ENCODE data around the gene USP33. TPM values are rescaled to one million over a fixed set of nuclear protein-coding genes. Genes with fewer than 3 reads are reported as not detected.

The USP33 gene
- polyA plus RNA-seq, 3 donors = 33.5 to 43.8 (median 34.9) TPM

GRCh38 chr1:77741316-77741715, 18.3 kb downstream of the USP33 start:
- Histone ChIP-seq H3K9me3 (replicated peaks in 1 of 2; ENCODE audit: control insufficient read depth in 1 of 2, insufficient read depth in 1 of 2, low read length in 2 of 2) (no peaks in the 10 kb centered on the region), H2AFZ (ENCODE audit: insufficient read depth, low read depth, low read length, poor library complexity, severe bottlenecking) (no peak overlapping the region), H4K20me1 (ENCODE audit: insufficient read depth, low read length) (peaks cover 60% of the 10 kb centered on the region), H3K79me2 (ENCODE audit: insufficient read depth, low read length) (peaks cover 41% of the 10 kb centered on the region), H3K36me3 (replicated peaks in 1 of 2; ENCODE audit: control insufficient read depth in 1 of 2, insufficient read depth in 2 of 2, low read length in 2 of 2) (peaks cover 19 to 60% of the 10 kb centered on the region in 2 donors), H3K27ac (ENCODE audit: low read depth in 1 of 2, low read length in 2 of 2) (no peak overlapping the region), H3K9ac (ENCODE audit: insufficient read depth, low read length, poor library complexity, severe bottlenecking) (no peak overlapping the region), H3K4me3 (replicated peaks in 1 of 3; ENCODE audit: low read depth in 2 of 3, low read length in 3 of 3) (no peak overlapping the region), H3K27me3 (ENCODE audit: control insufficient read depth in 2 of 2, insufficient read depth in 2 of 2, low read length in 2 of 2) (no peaks in the 10 kb centered on the region), H3K4me2 (replicated peaks; ENCODE audit: extremely low read depth, low read length, poor library complexity, severe bottlenecking) (no peak overlapping the region), H3K4me1 (ENCODE audit: control insufficient read depth in 1 of 2, insufficient read depth in 2 of 2, low read length in 2 of 2) (no peaks in the 10 kb centered on the region)
- DNase-seq = no peak
- WGBS (ENCODE audit: insufficient coverage) = no CpG with 5 or more reads among the region's 1 CpG
- TF ChIP-seq, protein P1, sequence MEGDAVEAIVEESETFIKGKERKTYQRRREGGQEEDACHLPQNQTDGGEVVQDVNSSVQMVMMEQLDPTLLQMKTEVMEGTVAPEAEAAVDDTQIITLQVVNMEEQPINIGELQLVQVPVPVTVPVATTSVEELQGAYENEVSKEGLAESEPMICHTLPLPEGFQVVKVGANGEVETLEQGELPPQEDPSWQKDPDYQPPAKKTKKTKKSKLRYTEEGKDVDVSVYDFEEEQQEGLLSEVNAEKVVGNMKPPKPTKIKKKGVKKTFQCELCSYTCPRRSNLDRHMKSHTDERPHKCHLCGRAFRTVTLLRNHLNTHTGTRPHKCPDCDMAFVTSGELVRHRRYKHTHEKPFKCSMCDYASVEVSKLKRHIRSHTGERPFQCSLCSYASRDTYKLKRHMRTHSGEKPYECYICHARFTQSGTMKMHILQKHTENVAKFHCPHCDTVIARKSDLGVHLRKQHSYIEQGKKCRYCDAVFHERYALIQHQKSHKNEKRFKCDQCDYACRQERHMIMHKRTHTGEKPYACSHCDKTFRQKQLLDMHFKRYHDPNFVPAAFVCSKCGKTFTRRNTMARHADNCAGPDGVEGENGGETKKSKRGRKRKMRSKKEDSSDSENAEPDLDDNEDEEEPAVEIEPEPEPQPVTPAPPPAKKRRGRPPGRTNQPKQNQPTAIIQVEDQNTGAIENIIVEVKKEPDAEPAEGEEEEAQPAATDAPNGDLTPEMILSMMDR (IDR thresholded peaks at IDR 0.05) = no peak
- no peak overlapping the region for H3K27ac Mint-ChIP-seq
- no peak overlapping the region for H3K4me3 Mint-ChIP-seq
- H3K36me3 Mint-ChIP-seq = peaks cover 32 to 38% of the 10 kb centered on the region in 2 donors
- intact Hi-C loops (cut with micrococcal nuclease) = no loop called here
- peaks cover 6% of the 10 kb centered on the region for H3K4me1 Mint-ChIP-seq
- H3K27me3 Mint-ChIP-seq (ENCODE audit: low read depth in 3 of 3) = no peaks in the 10 kb centered on the region
- H3K9me3 Mint-ChIP-seq = no peaks in the 10 kb centered on the region

DNA sequence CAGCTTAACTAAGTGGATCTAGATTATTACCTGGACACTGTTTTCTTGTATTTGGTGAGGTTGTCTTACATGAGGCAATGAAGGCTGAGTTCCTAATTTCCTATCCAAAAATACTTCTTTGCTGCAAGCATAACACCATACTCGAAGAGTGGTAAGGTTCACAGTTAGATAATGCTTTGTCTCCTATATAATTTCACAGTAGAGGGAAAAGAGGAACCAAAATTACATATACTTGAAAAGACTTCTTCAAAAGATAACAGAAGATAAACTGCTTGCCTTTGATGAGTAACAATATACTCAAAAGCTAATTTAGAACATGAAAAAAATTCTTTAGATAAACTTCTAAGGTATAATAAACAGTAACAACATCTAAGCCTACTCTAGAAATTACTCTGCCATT, 20.4 kb downstream of the USP33 start:
- peaks cover 29% of the 10 kb centered on the region for H3K79me2 ChIP-seq (ENCODE audit: insufficient read depth, low read length)
- Mint-ChIP-seq H3K9me3 (no peaks in the 10 kb centered on the region), H3K27ac (no peak overlapping the region), H3K36me3 (peaks cover 35 to 43% of the 10 kb centered on the region in 2 donors), H3K4me3 (no peak overlapping the region), H3K4me1 (peaks cover 3% of the 10 kb centered on the region), H3K27me3 (ENCODE audit: low read depth in 3 of 3) (no peaks in the 10 kb centered on the region)
- H3K27me3 ChIP-seq (ENCODE audit: control insufficient read depth in 2 of 2, insufficient read depth in 2 of 2, low read length in 2 of 2) = no peaks in the 10 kb centered on the region
- no peak for DNase-seq
- intact Hi-C loops (cut with micrococcal nuclease) = no loop called here
- peaks cover 26 to 73% of the 10 kb centered on the region in 2 donors for H3K36me3 ChIP-seq (replicated peaks in 1 of 2; ENCODE audit: control insufficient read depth in 1 of 2, insufficient read depth in 2 of 2, low read length in 2 of 2)
- H3K9me3 ChIP-seq (replicated peaks in 1 of 2; ENCODE audit: control insufficient read depth in 1 of 2, insufficient read depth in 1 of 2, low read length in 2 of 2) = no peaks in the 10 kb centered on the region
- no peaks in the 10 kb centered on the region for H3K4me1 ChIP-seq (ENCODE audit: control insufficient read depth in 1 of 2, insufficient read depth in 2 of 2, low read length in 2 of 2)
- peaks cover 48% of the 10 kb centered on the region for H4K20me1 ChIP-seq (ENCODE audit: insufficient read depth, low read length)
- no peak overlapping the region for H3K9ac ChIP-seq (ENCODE audit: insufficient read depth, low read length, poor library complexity, severe bottlenecking)
- no peak overlapping the region for H2AFZ ChIP-seq (ENCODE audit: insufficient read depth, low read depth, low read length, poor library complexity, severe bottlenecking)
- H3K4me2 ChIP-seq (replicated peaks; ENCODE audit: extremely low read depth, low read length, poor library complexity, severe bottlenecking) = no peak overlapping the region
- TF ChIP-seq, protein P1 (IDR thresholded peaks at IDR 0.05) = no peak
- no peak overlapping the region for H3K27ac ChIP-seq (ENCODE audit: low read depth in 1 of 2, low read length in 2 of 2)
- no peak overlapping the region for H3K4me3 ChIP-seq (replicated peaks in 1 of 3; ENCODE audit: low read depth in 2 of 3, low read length in 3 of 3)
- WGBS (ENCODE audit: insufficient coverage) = no CpG with 5 or more reads among the region's 1 CpG

Data from CD14-positive monocyte (primary cell).